ENCODE results near the gene OOSP4A.

- no peak for TF ChIP-seq CTCF (IDR thresholded peaks at IDR 0.05; ENCODE audit: insufficient read depth, low read depth, low read length)
- no peak for TF ChIP-seq EZH2 (IDR thresholded peaks at IDR 0.05; ENCODE audit: insufficient read depth, low read length)
Measured at GRCh38 chr11:59968395-59968783, 4.6 kb downstream of the OOSP4A start.

Measured in astrocyte (in vitro differentiated cells and primary cell).